Measurements from ENCODE around the gene KCNE5. TPM values are rescaled to one million over a fixed set of nuclear protein-coding genes. Genes with fewer than 3 reads are reported as not detected.

KCNE5 gene
- total RNA-seq, 1 experiment from 2014 or later = 3.7 TPM

- H3K4me1 ChIP-seq (ENCODE audit: insufficient read depth, low read length) = no peaks in the 10 kb centered on the region
- no peaks in the 10 kb centered on the region for H3K36me3 Mint-ChIP-seq (ENCODE audit: insufficient read depth in 1 of 3, low read depth in 3 of 3)
- no peak overlapping the region for H2BK12ac ChIP-seq (ENCODE audit: insufficient read length, low read depth, low read length)
- no peak overlapping the region for H3K9ac ChIP-seq (ENCODE audit: extremely low read depth, insufficient read length, low read length)
- H4K5ac ChIP-seq (ENCODE audit: insufficient read length, low read depth, low read length) = no peak overlapping the region
- no peak overlapping the region for H3K18ac ChIP-seq (ENCODE audit: insufficient read length, low read depth, low read length)
- H3K79me2 ChIP-seq (ENCODE audit: insufficient read depth, low read length) = no peaks in the 10 kb centered on the region
- no peak overlapping the region for H3K4ac ChIP-seq (ENCODE audit: low read depth, low read length)
- H4K20me1 ChIP-seq (ENCODE audit: control insufficient read depth, insufficient read depth, insufficient read length) = no peaks in the 10 kb centered on the region
- H3K27ac ChIP-seq (ENCODE audit: insufficient read length, low read depth, low read length) = no peak overlapping the region
- peaks cover 2% of the 10 kb centered on the region for H3K23me2 ChIP-seq (ENCODE audit: insufficient read length, low read depth, low read length, poor library complexity, severe bottlenecking)
- H4K8ac ChIP-seq (replicated peaks; ENCODE audit: insufficient read length, low read depth, low read length) = no peak overlapping the region
- no peak overlapping the region for H2AK5ac ChIP-seq (ENCODE audit: insufficient read length, low read length)
- no peaks in the 10 kb centered on the region for H3K9me3 Mint-ChIP-seq
- H3K27ac Mint-ChIP-seq = no peak overlapping the region
- H2BK5ac ChIP-seq (ENCODE audit: insufficient read length, low read length) = no peak overlapping the region
- no peak overlapping the region for H3K4me2 ChIP-seq (ENCODE audit: insufficient read depth, insufficient read length, low read length)
- H3K23ac ChIP-seq (ENCODE audit: insufficient read length, low read depth, low read length) = no peak overlapping the region
- no peak overlapping the region for H2AFZ ChIP-seq (ENCODE audit: low read length)
- H2BK120ac ChIP-seq (ENCODE audit: low read depth, low read length, poor library complexity, severe bottlenecking) = no peak overlapping the region
- H3K4me3 Mint-ChIP-seq = no peak overlapping the region
- no peak overlapping the region for H3T11ph ChIP-seq (ENCODE audit: low read length)
- no peak overlapping the region for H4K91ac ChIP-seq (ENCODE audit: insufficient read length, low read depth, low read length)
- H3K79me1 ChIP-seq (ENCODE audit: insufficient read depth, low read depth, low read length, poor library complexity, severe bottlenecking) = no peaks in the 10 kb centered on the region
- H3K27me3 Mint-ChIP-seq (ENCODE audit: low read depth) = peaks cover 12% of the 10 kb centered on the region
- no peak overlapping the region for H3K56ac ChIP-seq (ENCODE audit: insufficient read length, low read depth, low read length)
- no peaks in the 10 kb centered on the region for H3K9me3 ChIP-seq (ENCODE audit: control insufficient read depth, low read depth, low read length)
- DNase-seq = no peak
- H2BK20ac ChIP-seq (ENCODE audit: low read depth, low read length, poor library complexity, severe bottlenecking) = no peak overlapping the region
- TF ChIP-seq CTCF (conservative IDR thresholded peaks at IDR 0.05) = no peak
- H3K14ac ChIP-seq (ENCODE audit: insufficient read depth, low read length) = no peak overlapping the region
- H2BK15ac ChIP-seq (ENCODE audit: low read depth, low read length) = no peak overlapping the region
- peaks cover 8% of the 10 kb centered on the region in 2 experiments for H3K4me1 Mint-ChIP-seq
- no CpG with 5 or more reads among the region's 3 CpGs for WGBS (ENCODE audit: extremely low coverage, insufficient read length, low lambda C conversion rate)
- H3K27me3 ChIP-seq (ENCODE audit: insufficient read depth, low read length) = no peaks in the 10 kb centered on the region; the same call in 1 of the 2 replicates
Observed at GRCh38 chrX:109619771-109620170, 5.2 kb downstream of the KCNE5 start.

All from H9 (cell line).